ENCODE results near the gene GCC1.

The GCC1 gene

GRCh38 chr7:127609297-127609696, 23.9 kb upstream of the GCC1 start:
- H3K4me3 ChIP-seq = no peak overlapping the region
- TF ChIP-seq CTCF (IDR thresholded peaks at IDR 0.05) = no peak
- DNase-seq (ENCODE audit: low spot score) = no peak

DNA sequence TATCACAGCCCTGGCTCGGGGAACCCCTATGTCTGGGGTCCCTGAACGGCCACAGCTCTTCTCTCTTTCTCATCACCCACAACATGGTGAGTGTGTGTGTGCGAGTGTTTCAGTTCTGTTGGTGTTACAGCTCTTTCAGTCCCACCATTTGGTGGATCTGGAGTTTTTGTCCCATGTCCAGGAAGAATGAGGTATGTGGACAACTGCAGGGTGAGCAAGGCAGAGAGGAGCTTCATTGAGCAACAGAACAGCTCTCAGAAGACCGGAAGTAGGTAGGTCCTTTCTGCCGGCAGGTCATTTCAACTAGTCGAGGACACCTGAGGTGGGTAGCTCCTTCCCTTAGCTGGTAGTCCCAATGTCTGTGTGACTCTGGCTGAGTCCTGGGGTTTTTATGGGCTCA, 23.1 kb upstream of the GCC1 start:
- Histone ChIP-seq H3K4me3 (no peak overlapping the region), H3K27ac (no peak overlapping the region)
- no peak for DNase-seq (ENCODE audit: low spot score)
- no peak for TF ChIP-seq CTCF (IDR thresholded peaks at IDR 0.05)

More at GRCh38 chr7:127609297-127609696, 23.9 kb upstream of the GCC1 start:
- H3K27ac ChIP-seq = no peak overlapping the region

- no peak overlapping the region for H3K4me3 ChIP-seq
- no peak for TF ChIP-seq CTCF (IDR thresholded peaks at IDR 0.05)
- no peak for DNase-seq (ENCODE audit: low spot score)
- H3K27ac ChIP-seq = no peak overlapping the region
Measured at GRCh38 chr7:127600885-127601284, 15.5 kb upstream of the GCC1 start.

DNA sequence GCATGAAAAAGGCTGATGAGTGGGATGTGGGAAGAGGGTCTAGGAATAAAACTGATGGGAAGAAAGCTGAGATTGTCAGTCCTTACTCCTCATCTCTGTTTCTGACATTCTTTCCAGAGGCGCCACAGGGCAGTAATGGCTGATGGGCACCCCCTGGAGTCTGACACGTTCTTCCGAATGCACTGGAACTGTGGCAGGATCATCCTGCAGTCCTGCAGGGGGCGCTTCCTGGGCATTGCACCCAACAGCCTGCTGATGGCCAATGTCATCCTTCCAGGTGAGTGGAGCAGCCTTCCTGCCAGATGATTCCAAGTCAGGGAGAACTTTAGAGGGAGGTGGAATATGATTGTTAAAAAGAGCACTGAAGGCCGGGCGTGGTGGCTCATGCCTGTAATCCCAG, 12.9 kb upstream of the GCC1 start:
- no peak overlapping the region for H3K27ac ChIP-seq
- H3K4me3 ChIP-seq = no peak overlapping the region
- no peak for TF ChIP-seq CTCF (IDR thresholded peaks at IDR 0.05)
- no peak for DNase-seq (ENCODE audit: low spot score)

- Histone ChIP-seq H3K4me3 (no peak overlapping the region), H3K27ac (no peak overlapping the region)
- no peak for TF ChIP-seq CTCF (IDR thresholded peaks at IDR 0.05)
- no peak for DNase-seq (ENCODE audit: low spot score)
Measured at GRCh38 chr7:127595737-127596136, 10.3 kb upstream of the GCC1 start.

DNA sequence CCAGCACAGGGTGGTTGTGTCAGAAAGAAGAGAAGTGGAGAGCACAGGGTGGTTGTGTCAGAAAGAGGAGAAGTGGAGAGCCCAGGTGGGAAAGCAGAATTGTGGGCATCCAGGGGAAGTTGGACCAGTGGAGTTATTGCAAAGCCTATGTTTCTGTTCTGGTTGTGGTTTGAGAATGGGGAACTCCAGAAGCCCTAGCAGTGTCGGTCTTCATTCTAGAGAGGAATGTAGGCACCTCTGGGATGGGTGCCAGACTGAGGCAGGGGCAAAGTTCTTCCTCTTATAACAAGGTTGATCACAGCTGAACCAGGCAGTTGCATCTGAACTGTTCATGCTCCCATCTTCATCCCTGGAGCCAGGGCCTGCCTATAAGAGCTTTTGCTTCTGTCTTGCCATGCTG, 9.1 kb upstream of the GCC1 start:
- no peak for TF ChIP-seq CTCF (IDR thresholded peaks at IDR 0.05)

DNA sequence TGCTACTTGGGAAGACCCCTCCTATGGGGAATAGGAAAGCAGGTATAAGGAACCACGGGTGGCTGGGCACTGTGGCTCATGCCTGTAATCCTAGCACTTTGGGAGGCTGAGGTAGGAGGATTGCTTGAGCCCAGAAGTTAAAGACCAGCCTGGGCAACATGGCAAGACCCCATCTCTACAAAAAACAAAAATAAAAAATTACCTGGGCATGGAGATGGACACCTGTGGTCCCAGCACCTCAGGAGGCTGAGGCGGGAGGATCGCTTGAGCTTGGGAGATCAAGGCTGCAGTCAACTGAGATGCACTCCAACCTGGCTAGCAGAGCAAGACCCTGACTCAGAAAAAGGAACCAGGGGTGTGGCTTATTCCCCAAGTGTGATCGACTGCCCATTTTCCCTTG, 7.2 kb upstream of the GCC1 start:
- no peak overlapping the region for H3K4me3 ChIP-seq
- TF ChIP-seq CTCF (IDR thresholded peaks at IDR 0.05) = no peak
- H3K27ac ChIP-seq = no peak overlapping the region
- no peak for DNase-seq (ENCODE audit: low spot score)

More for the DNA sequence above, 9.1 kb upstream of the GCC1 start:
- no peak overlapping the region for H3K27ac ChIP-seq
- DNase-seq (ENCODE audit: low spot score) = no peak
- H3K4me3 ChIP-seq = no peak overlapping the region

Measured in coronary artery (tissue), 2 donors.